Ishikawa (cell line): ENCODE measurements around the gene SMC6.

Source experiments
- CEBPB ChIP-seq: IDR thresholded peaks from 2 replicates; pipeline ENCODE4 v1.6.1; 2012
- CREB1 ChIP-seq: IDR thresholded peaks from 2 replicates; pipeline ENCODE4 v1.6.1; 2012; ENCODE audit warnings: low read depth
- EGR1 ChIP-seq: IDR thresholded peaks from 2 replicates; pipeline ENCODE4 v1.6.1; 2012
- EP300 ChIP-seq: IDR thresholded peaks from 2 replicates; pipeline ENCODE4 v1.6.1; 2012; ENCODE audit warnings: borderline replicate concordance
- FOXM1 ChIP-seq: IDR thresholded peaks from 2 replicates; pipeline ENCODE4 v1.6.1; 2012; ENCODE audit warnings: low read depth, borderline replicate concordance
- NFIC ChIP-seq: IDR thresholded peaks from 2 replicates; pipeline ENCODE4 v1.6.1; 2012
- RAD21 ChIP-seq: IDR thresholded peaks from 2 replicates; pipeline ENCODE4 v1.6.1; 2012; ENCODE audit warnings: low read depth
- TAF1 ChIP-seq: IDR thresholded peaks from 2 replicates; pipeline ENCODE4 v1.6.1; 2012; ENCODE audit warnings: low read depth, mild to moderate bottlenecking
- TCF12 ChIP-seq: IDR thresholded peaks from 2 replicates; pipeline ENCODE4 v1.6.1; 2012; ENCODE audit warnings: low read depth
- TEAD4 ChIP-seq: IDR thresholded peaks from 2 replicates; pipeline ENCODE4 v1.6.1; 2012
- YY1 ChIP-seq: IDR thresholded peaks from 2 replicates; pipeline ENCODE4 v1.6.1; 2012; ENCODE audit warnings: low read depth
- ZBTB7A ChIP-seq: IDR thresholded peaks from 2 replicates; pipeline ENCODE4 v1.6.1; 2012; ENCODE audit warnings: low read depth
- TF ChIP-seq, protein P1 (sequence below): IDR thresholded peaks from 2 replicates; pipeline ENCODE4 v1.6.1; 2012; ENCODE audit warnings: low read depth, mild to moderate bottlenecking
- TF ChIP-seq, protein P2 (sequence below): IDR thresholded peaks from 2 replicates; pipeline ENCODE4 v1.6.1; 2012
- TF ChIP-seq, protein P3 (sequence below): IDR thresholded peaks from 2 replicates; pipeline ENCODE4 v1.6.1; 2012

Gene SMC6

DNA sequence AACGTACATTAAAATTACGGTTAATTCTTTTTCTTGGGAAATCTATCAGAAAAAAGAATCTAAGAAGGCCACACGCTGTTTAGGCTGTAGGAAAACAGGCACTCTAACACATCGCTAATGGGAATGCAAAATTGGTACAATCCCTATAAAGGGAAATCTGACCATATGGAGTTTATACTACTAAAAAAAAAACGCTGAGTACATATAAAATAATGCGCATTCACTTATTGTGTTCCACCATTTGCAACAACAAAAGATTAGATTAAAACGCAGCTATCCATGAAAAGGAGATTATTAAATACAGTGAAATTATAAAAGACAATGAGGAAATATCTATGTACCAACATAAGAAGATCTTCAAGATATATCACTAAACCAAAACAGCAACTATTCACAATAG, 62.8 kb downstream of the SMC6 start:
- TF ChIP-seq, protein P1, sequence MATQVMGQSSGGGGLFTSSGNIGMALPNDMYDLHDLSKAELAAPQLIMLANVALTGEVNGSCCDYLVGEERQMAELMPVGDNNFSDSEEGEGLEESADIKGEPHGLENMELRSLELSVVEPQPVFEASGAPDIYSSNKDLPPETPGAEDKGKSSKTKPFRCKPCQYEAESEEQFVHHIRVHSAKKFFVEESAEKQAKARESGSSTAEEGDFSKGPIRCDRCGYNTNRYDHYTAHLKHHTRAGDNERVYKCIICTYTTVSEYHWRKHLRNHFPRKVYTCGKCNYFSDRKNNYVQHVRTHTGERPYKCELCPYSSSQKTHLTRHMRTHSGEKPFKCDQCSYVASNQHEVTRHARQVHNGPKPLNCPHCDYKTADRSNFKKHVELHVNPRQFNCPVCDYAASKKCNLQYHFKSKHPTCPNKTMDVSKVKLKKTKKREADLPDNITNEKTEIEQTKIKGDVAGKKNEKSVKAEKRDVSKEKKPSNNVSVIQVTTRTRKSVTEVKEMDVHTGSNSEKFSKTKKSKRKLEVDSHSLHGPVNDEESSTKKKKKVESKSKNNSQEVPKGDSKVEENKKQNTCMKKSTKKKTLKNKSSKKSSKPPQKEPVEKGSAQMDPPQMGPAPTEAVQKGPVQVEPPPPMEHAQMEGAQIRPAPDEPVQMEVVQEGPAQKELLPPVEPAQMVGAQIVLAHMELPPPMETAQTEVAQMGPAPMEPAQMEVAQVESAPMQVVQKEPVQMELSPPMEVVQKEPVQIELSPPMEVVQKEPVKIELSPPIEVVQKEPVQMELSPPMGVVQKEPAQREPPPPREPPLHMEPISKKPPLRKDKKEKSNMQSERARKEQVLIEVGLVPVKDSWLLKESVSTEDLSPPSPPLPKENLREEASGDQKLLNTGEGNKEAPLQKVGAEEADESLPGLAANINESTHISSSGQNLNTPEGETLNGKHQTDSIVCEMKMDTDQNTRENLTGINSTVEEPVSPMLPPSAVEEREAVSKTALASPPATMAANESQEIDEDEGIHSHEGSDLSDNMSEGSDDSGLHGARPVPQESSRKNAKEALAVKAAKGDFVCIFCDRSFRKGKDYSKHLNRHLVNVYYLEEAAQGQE: no peak
- TF ChIP-seq, protein P2, sequence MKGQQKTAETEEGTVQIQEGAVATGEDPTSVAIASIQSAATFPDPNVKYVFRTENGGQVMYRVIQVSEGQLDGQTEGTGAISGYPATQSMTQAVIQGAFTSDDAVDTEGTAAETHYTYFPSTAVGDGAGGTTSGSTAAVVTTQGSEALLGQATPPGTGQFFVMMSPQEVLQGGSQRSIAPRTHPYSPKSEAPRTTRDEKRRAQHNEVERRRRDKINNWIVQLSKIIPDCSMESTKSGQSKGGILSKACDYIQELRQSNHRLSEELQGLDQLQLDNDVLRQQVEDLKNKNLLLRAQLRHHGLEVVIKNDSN: no peak
- no peak for TF ChIP-seq EGR1
- no peak for TF ChIP-seq TAF1
- no peak for TF ChIP-seq TCF12
- no peak for TF ChIP-seq CEBPB
- no peak for TF ChIP-seq CREB1
- no peak for TF ChIP-seq ZBTB7A
- TF ChIP-seq, protein P3, sequence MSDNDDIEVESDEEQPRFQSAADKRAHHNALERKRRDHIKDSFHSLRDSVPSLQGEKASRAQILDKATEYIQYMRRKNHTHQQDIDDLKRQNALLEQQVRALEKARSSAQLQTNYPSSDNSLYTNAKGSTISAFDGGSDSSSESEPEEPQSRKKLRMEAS: no peak
- no peak for TF ChIP-seq TEAD4
- TF ChIP-seq NFIC: no peak
- TF ChIP-seq YY1: no peak

DNA sequence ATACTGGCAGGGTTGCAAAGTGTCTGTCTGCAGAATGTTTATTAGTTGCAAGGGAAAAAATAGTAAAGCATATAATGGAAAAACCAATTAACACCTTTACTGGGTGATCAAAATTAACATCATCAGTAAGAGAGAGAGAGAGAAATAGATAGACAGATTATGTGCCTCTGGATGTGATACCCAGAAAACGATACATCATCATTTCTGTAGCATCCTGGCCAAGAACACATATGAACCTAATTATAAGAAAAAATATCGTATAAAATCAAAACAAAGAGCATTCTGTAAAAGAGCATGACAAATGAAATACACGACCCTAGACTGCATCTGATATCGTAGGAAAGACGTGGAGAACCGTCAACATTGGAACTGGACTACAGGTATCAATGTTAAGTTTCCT, 64.6 kb downstream of the SMC6 start:
- no peak for TF ChIP-seq CREB1
- TF ChIP-seq TAF1: no peak
- TF ChIP-seq, protein P1: no peak

DNA sequence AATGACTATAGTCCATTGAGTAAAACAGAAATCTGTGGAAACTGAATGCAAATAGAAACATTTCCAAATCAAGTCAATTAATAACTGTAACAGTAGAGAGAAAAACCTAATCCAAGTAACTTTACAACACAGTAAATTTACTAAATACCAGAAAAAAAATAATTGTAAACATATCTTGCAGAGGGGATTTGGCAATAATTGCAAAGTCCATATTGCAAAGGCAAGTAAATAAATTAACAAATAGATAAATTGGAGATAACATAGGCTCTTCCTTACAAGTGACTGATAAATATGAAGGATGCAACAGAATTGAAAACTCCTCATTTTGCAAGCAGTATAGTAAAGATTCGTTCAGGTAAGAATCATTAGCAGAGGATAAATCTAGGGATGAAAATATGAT, 65.0 kb downstream of the SMC6 start:
- TF ChIP-seq TAF1 (no peak), CEBPB (no peak), EP300 (no peak), NFIC (no peak), FOXM1 (no peak), RAD21 (no peak), TEAD4 (no peak), EGR1 (no peak), TCF12 (no peak), CREB1 (no peak), ZBTB7A (no peak), YY1 (no peak)
- TF ChIP-seq, protein P1: no peak
- TF ChIP-seq, protein P2: no peak
- TF ChIP-seq, protein P3: no peak

DNA sequence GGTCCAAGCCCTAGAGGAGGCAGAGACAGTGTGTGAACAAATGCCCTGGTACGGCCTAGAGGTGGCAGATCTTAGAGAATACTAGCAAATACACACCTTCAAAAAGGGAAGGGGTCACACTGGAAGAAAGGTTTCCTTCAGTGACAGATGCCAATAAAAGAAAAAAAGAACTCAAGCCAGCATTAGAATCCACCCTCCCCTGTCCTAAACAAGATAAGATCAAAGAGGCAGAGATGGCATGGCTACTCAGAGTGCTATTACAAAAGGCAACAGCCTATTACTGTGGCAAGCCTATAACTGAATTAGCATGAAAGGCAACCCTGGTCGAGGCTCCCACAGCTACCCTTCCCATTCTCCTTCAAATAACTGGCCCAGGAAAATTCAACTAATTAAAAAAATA, 69.6 kb downstream of the SMC6 start:
- no peak for TF ChIP-seq ZBTB7A
- TF ChIP-seq EGR1: no peak
- no peak for TF ChIP-seq TEAD4
- TF ChIP-seq CEBPB: no peak
- TF ChIP-seq EP300: no peak
- TF ChIP-seq, protein P3: no peak
- TF ChIP-seq NFIC: no peak
- no peak for TF ChIP-seq TCF12
- TF ChIP-seq FOXM1: no peak
- TF ChIP-seq CREB1: no peak

DNA sequence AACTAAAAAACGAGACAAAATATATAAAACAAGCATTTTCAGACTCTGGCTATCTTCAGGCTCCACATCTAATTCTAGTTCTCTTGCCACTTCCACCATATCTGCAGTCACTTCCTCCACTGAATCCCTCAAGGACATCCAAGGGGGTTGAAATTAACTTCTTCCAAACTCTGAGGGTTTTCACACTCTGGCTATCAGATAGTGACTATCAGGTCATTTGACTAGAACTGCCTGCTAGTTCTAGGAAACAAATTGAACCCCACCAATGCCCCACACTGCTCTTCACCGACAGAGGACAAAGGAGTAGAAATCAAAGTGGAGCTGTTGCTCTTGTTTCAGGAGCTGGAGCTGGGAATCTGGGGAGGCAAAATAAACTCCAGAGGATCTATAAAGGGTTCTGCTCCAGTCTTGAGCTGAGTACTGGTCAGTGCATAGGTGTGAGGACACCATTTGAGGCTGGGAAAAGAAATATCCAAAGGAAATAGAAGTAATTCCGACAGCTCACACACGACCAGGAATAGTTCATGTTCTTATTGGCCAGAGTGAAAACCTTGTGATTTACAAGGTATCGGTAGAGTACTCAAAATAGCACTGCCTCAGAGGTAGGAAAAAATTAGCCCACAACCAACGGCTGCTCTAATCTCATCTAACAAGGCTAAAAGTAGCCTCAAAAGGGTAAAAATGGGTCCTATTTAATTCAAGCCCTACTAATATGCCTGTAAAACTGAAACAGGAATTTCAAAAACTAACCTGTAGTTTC, 71.3 kb downstream of the SMC6 start:
- no peak for TF ChIP-seq NFIC
- no peak for TF ChIP-seq TAF1
- no peak for TF ChIP-seq EGR1
- TF ChIP-seq TCF12: no peak
- TF ChIP-seq CREB1: no peak
- no peak for TF ChIP-seq YY1
- no peak for TF ChIP-seq CEBPB
- TF ChIP-seq, protein P1: no peak
- TF ChIP-seq, protein P3: no peak
- no peak for TF ChIP-seq RAD21
- TF ChIP-seq TEAD4: no peak
- TF ChIP-seq, protein P2: no peak
- TF ChIP-seq EP300: no peak
- no peak for TF ChIP-seq FOXM1
- TF ChIP-seq ZBTB7A: no peak
